GM19035 (cell line): ENCODE results near the gene MRI1.
A peak's percentile ranks its signal among the peaks of the same experiment; 100 is the strongest.
"Not testable (repeated sequence)": the region's sequence is repeated elsewhere in the genome, so short reads cannot be mapped to it uniquely, and the experiment has no call there.

Source experiments
- ATAC-seq: cut with Tn5 transposase; IDR thresholded peaks from one replicate; pipeline ENCODE4 v1.9.1; 2021; ENCODE audit not compliant: unreplicated experiment

The MRI1 gene

GRCh38 chr19:13758795-13759194, 5.5 kb upstream of the MRI1 start:
- no peak for ATAC-seq

GRCh38 chr19:13761423-13761822, 2.9 kb upstream of the MRI1 start:
- no peak for ATAC-seq

GRCh38 chr19:13762635-13763235, 1.6 kb upstream of the MRI1 start:
- no peak for ATAC-seq

- ATAC-seq, result no peak
Measured at GRCh38 chr19:13763265-13763664, 1.1 kb upstream of the MRI1 start.

GRCh38 chr19:13764821-13765394, 586 bp downstream of the MRI1 start:
- peak; percentile 19 for ATAC-seq

- ATAC-seq, result no peak
Measured at GRCh38 chr19:13765395-13766094, 1.2 kb downstream of the MRI1 start.

- no peak for ATAC-seq
Measured at GRCh38 chr19:13766095-13766481, 1.8 kb downstream of the MRI1 start.

- no peak for ATAC-seq
Measured at GRCh38 chr19:13768510-13768909, 4.2 kb downstream of the MRI1 start.

- no peak for ATAC-seq
Measured at GRCh38 chr19:13770013-13770635, 5.8 kb downstream of the MRI1 start.

- peak; percentile 91 for ATAC-seq
Measured at GRCh38 chr19:13774217-13775191, 10.2 kb downstream of the MRI1 start, which contains the start of gene C19orf53. Gene C19orf53 (plus strand): TSS chr19:13774456. CDS start chr19:13774478, 22 bp downstream.

- ATAC-seq, result no peak
Measured at GRCh38 chr19:13778398-13778797, 14.1 kb downstream of the MRI1 start.

GRCh38 chr19:13778847-13779246, 14.5 kb downstream of the MRI1 start:
- ATAC-seq, result no peak

GRCh38 chr19:13779794-13780193, 15.5 kb downstream of the MRI1 start:
- not testable (repeated sequence) for ATAC-seq

- ATAC-seq, result no peak
Measured at GRCh38 chr19:13781547-13781946, 17.2 kb downstream of the MRI1 start.

- no peak for ATAC-seq
Measured at GRCh38 chr19:13782537-13782936, 18.2 kb downstream of the MRI1 start.

- no peak for ATAC-seq
Measured at GRCh38 chr19:13783565-13784500, 19.5 kb downstream of the MRI1 start.

- ATAC-seq, result no peak
Measured at GRCh38 chr19:13784731-13785452, 20.6 kb downstream of the MRI1 start.

GRCh38 chr19:13788991-13789390, 24.7 kb downstream of the MRI1 start:
- ATAC-seq, result no peak

GRCh38 chr19:13790354-13790753, 26.0 kb downstream of the MRI1 start:
- no peak for ATAC-seq
